CD4-positive, alpha-beta T cell (primary cell): ENCODE measurements around the gene SLC22A14. TPM values are rescaled to one million over a fixed set of nuclear protein-coding genes. Genes with fewer than 3 reads are reported as not detected.

Experiments
- ATAC-seq: fragments of 200-7000 bp; cut with Tn5 transposase; one replicate; pipeline ENCODE4 v1.10.0; 2022; ENCODE audit warnings: mild to moderate bottlenecking; ENCODE audit not compliant: poor library complexity
- CTCF ChIA-PET: fragments of 350-600 bp; sonication (Branson Sonifier 250); formaldehyde crosslinking; loops from one replicate; lab custom pipeline; 2021; ENCODE audit warnings: antibody characterized with exemption, inconsistent platforms; lab: Charles Lee
- POLR2A ChIA-PET: fragments of 350-600 bp; sonication (Branson Sonifier 250); formaldehyde crosslinking; loops from one replicate; lab custom pipeline; 2021; ENCODE audit warnings: antibody characterized with exemption, inconsistent platforms; lab: Charles Lee
- DNase-seq, 14 experiments: peaks; one replicate each; pipeline ENCODE4 v3.0.0-alpha.2; 2013 to 2020; ENCODE audit warnings: mixed read lengths in 2 of 14
- H3K27ac ChIP-seq, 2 donors: one replicate each; pipeline versions ENCODE4 v1.5.1 to v1.7.0; 2013; ENCODE audit warnings: low read length in 2 of 2, low read depth in 1 of 2, mild to moderate bottlenecking in 1 of 2
- H3K27me3 ChIP-seq, 2 experiments: 1 replicate in 1 of 2; 2 replicates in 1 of 2; pipeline versions ENCODE4 v1.6.1 to v1.7.0; 2013; ENCODE audit warnings: low read length in 2 of 2, control low read depth in 1 of 2, mild to moderate bottlenecking in 1 of 2, moderate library complexity in 1 of 2; ENCODE audit not compliant: insufficient read depth in 2 of 2, control insufficient read depth in 1 of 2
- H3K36me3 ChIP-seq: one replicate; pipeline ENCODE4 v1.6.1; 2013; ENCODE audit warnings: low read length, control low read depth; ENCODE audit not compliant: insufficient read depth
- H3K4me1 ChIP-seq: one replicate; pipeline ENCODE4 v1.6.1; 2013; ENCODE audit warnings: low read length, control low read depth; ENCODE audit not compliant: insufficient read depth
- H3K4me3 ChIP-seq: one replicate; pipeline ENCODE4 v1.5.1; 2013; ENCODE audit warnings: mild to moderate bottlenecking, low read length, moderate library complexity
- H3K9me3 ChIP-seq, 2 experiments: 1 replicate in 1 of 2; 2 replicates in 1 of 2; pipeline versions ENCODE4 v1.6.1 to v1.7.0; 2013; ENCODE audit warnings: low read length in 2 of 2, mild to moderate bottlenecking in 2 of 2, control low read depth in 1 of 2, moderate library complexity in 1 of 2; ENCODE audit not compliant: control insufficient read depth in 1 of 2, insufficient read depth in 1 of 2
- H3K27ac Mint-ChIP-seq: one replicate; pipeline ENCODE4 v1.8.0; 2020; ENCODE audit warnings: mixed read lengths
- H3K27me3 Mint-ChIP-seq: one replicate; pipeline ENCODE4 v1.8.0; 2021; ENCODE audit warnings: mixed read lengths
- H3K36me3 Mint-ChIP-seq: one replicate; pipeline ENCODE4 v1.8.0; 2021; ENCODE audit warnings: low read depth, mixed read lengths
- H3K4me1 Mint-ChIP-seq: one replicate; pipeline ENCODE4 v1.8.0; 2021; ENCODE audit warnings: low read depth, mixed read lengths
- H3K4me3 Mint-ChIP-seq: one replicate; pipeline ENCODE4 v1.8.0; 2020; ENCODE audit warnings: mild to moderate bottlenecking, mixed read lengths
- H3K9me3 Mint-ChIP-seq: one replicate; pipeline ENCODE4 v1.8.0; 2020; ENCODE audit warnings: mixed read lengths
- CTCF ChIP-seq: fragments of 200-600 bp; IDR thresholded peaks from one replicate; pipeline ENCODE4 v1.8.0; 2022; ENCODE audit warnings: antibody characterized with exemption, mild to moderate bottlenecking
- intact Hi-C, 2 experiments: fragments of 100-400 bp; cut with DNase I in 1 of 2; cut with micrococcal nuclease in 1 of 2; formaldehyde crosslinking; loops; one replicate each; pipeline versions ENCODE4 v1.15.1 to v1.9.0; 2023 to 2025; cut with DNase I, micrococcal nuclease
- total RNA-seq, 174 experiments: library from RNA in 2 of 174; stranded (reverse) in 2 of 174; gene quantifications; one replicate each; pipeline ENCODE4 v1.2.3 and lab custom pipeline; 2021 to 2026

SLC22A14 gene
- total RNA-seq, 2 experiments from 2014 or later, result 0.11 TPM; not detected in 1

- H3K27me3 Mint-ChIP-seq, result no peaks in the 10 kb centered on the region
- ChIA-PET CTCF (no interaction called here), POLR2A (no interaction called here)
- no peaks in the 10 kb centered on the region for H3K36me3 Mint-ChIP-seq
- peaks cover 7% of the 10 kb centered on the region for H3K4me1 ChIP-seq
- H3K27me3 ChIP-seq, result no peaks in the 10 kb centered on the region
- TF ChIP-seq CTCF, result no peak
- H3K9me3 ChIP-seq, result no peaks in the 10 kb centered on the region
- H3K4me3 ChIP-seq, result no peak overlapping the region
- H3K36me3 ChIP-seq, result no peaks in the 10 kb centered on the region
- H3K4me1 Mint-ChIP-seq, result peaks cover 35% of the 10 kb centered on the region
- H3K9me3 Mint-ChIP-seq, result no peaks in the 10 kb centered on the region
- no peak overlapping the region for H3K27ac ChIP-seq
- no peak overlapping the region for H3K27ac Mint-ChIP-seq
- H3K4me3 Mint-ChIP-seq, result no peak overlapping the region
- ATAC-seq, result no peak
- intact Hi-C loops, result no loop called here
- no peak for DNase-seq
Measured at GRCh38 chr3:38264779-38265178, 17.3 kb upstream of the SLC22A14 start.

DNA sequence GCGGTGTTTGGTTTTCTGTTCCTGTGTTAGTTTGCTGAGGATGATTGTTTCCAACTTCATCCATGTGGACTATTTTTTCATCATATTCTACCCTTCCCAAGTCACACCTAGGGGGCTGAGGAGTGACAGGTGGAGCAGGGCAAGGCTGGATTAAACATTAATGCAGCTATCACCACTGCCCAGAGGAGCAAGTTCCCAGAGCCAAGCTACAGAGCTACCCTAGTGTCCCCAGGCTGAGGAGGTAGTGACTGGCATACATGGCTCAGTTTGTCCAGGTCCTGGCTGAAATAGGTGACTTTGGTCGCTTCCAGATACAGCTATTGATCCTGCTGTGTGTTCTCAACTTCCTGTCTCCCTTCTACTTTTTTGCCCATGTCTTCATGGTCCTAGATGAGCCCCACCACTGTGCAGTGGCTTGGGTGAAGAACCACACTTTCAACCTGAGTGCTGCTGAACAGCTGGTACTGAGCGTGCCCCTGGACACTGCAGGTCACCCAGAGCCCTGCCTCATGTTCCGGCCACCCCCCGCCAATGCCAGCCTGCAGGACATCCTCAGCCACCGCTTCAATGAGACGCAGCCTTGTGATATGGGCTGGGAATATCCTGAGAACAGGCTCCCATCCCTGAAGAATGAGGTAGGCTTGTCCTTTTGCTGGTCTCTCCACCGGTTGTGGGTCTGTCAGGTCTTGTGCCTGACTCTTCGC is 16.3 kb upstream of the SLC22A14 start, which contains the start of gene SLC22A13:
Gene SLC22A13 (plus strand): TSS at position 209 of the 704 bp plus-strand sequence. CDS start 49 bp downstream, at position 258.
- TF ChIP-seq CTCF, result no peak
- H3K27ac Mint-ChIP-seq, result no peak within 1 kb of the TSS
- Histone ChIP-seq H3K36me3 (no peaks in the 10 kb centered on the region), H3K27ac (no peak within 1 kb of the TSS), H3K9me3 (no peaks in the 10 kb centered on the region), H3K27me3 (no peaks in the 10 kb centered on the region), H3K4me3 (no peak within 1 kb of the TSS), H3K4me1 (peaks cover 7% of the 10 kb centered on the region)
- ATAC-seq, result no peak
- ChIA-PET CTCF (no interaction called here), POLR2A (no interaction called here)
- no peaks in the 10 kb centered on the region for H3K27me3 Mint-ChIP-seq
- H3K4me3 Mint-ChIP-seq, result no peak within 1 kb of the TSS
- H3K4me1 Mint-ChIP-seq, result peaks cover 35% of the 10 kb centered on the region
- no peaks in the 10 kb centered on the region for H3K9me3 Mint-ChIP-seq
- no peaks in the 10 kb centered on the region for H3K36me3 Mint-ChIP-seq
- intact Hi-C loops, result no loop called here
- DNase-seq, result no peak

- intact Hi-C loops, result no loop called here
- Mint-ChIP-seq H3K4me1 (peaks cover 35% of the 10 kb centered on the region), H3K27me3 (no peaks in the 10 kb centered on the region), H3K36me3 (no peaks in the 10 kb centered on the region), H3K27ac (no peak overlapping the region), H3K9me3 (no peaks in the 10 kb centered on the region), H3K4me3 (no peak overlapping the region)
- ChIA-PET POLR2A (no interaction called here), CTCF (no interaction called here)
- H3K9me3 ChIP-seq, result no peaks in the 10 kb centered on the region
- H3K27me3 ChIP-seq, result no peaks in the 10 kb centered on the region
- no peaks in the 10 kb centered on the region for H3K36me3 ChIP-seq
- H3K27ac ChIP-seq, result no peak overlapping the region
- no peak overlapping the region for H3K4me3 ChIP-seq
- DNase-seq, result no peak
- TF ChIP-seq CTCF, result no peak
- H3K4me1 ChIP-seq, result peaks cover 7% of the 10 kb centered on the region
- ATAC-seq, result no peak
Measured at GRCh38 chr3:38266810-38267209, 15.3 kb upstream of the SLC22A14 start.
